ENCODE results near the gene ZNF280A.
"Not testable (repeated sequence)": the region's sequence is repeated elsewhere in the genome, so short reads cannot be mapped to it uniquely, and the experiment has no call there.

The ZNF280A gene

DNA sequence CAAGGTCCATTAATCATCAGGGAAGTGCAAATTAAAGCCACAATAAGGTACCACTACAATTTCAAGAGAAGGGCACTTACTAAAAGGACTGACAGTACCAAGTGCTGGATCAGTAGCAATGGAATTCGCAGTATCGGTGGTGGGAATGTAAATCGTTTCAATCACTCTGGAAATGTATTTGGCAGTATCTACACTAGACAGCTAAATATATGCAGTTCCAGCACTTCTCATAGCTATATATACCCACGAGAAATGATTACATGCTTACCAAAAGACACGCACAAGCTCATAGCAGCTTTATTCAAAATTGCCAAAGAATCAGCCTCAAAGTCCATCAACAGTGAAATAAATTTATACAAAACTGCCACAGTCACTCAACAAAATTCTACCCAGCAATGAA lies 7.1 kb downstream of the ZNF280A start:
- DNase-seq (ENCODE audit: low spot score) = no peak

DNA sequence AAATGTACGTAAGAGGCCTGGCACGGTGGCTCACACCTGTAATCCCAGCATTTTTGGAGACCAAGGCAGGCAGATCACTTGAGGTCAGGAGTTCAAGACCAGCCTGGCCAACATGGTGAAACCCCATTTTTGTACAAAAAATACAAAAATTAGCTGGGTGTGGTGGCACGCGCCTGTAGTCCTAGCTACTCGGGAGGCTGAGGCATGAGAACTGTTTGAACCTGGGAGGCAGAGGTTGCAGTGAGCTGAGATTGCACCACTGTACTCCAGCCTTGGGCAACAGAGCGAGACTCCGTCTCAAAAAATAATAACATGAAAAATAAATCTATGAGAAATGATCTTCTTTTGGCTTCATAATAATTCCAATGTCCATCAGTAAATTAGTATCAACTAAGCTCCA lies 9.2 kb downstream of the ZNF280A start:
- DNase-seq (ENCODE audit: low spot score) = not testable (repeated sequence)

DNA sequence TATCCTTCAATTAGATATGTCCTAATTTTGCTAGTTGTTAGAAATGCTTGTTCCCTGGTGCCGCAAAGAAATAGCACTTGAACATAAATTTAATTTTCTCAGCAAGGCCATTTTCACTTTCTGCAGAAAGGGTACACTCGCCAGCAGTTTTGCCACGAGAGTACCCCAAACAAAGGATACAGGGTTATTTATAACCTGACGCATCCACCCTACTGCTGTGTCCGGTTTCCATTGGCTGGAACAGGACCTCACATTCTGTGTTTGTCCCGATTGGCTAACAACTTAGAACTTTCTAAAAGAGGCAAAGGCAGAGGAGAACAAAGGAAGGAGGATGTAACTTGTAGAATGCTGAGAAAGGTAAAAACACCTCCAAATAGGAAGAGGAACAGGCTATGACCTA lies 10.2 kb downstream of the ZNF280A start:
- not testable (repeated sequence) for DNase-seq (ENCODE audit: low spot score)

DNA sequence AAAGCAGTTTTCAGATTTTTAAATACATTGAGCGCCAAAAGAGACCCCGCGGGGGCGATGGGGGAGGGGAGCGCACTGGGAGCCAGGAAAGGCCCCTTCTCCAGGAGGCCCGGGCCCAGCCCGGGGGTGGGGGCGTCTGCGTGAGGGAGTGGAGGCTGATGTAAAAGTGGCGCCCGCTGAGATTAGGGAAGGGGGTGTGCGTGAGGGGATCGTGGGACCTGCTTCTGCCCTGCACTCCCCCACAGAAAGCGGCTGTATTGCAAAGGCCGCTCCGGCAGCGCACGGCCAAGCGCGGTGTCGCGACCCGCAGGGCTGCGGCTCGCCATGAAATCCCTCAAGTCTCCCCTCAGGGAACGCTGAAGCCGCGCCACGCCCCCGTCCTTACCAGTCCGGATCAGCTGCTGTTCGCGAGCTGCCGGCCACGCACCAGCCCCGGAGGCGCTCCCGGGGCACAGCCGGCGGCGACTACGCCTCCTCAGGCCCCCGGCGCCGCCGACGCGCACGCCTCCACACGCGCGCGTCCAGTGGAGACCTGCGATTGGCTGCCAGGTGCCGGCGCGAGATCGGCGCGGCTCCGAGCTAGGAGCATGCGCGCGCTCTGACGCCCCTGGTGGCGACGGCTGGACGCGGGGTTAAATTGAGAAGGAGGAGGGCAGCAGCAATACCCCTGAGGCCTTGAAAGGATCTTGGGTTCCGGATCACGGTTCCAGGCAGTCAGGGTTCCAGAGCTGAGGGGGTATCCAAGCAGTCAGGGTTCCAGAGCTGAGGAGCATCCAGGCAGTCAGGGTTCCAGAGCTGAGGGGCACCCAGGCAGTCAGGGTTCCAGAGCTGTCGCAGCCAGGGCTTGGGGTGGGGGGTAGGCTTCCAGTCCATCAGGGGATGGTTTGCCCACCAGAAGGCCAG lies 11.5 kb downstream of the ZNF280A start, which contains the start of gene ZNF280B:
TSS of gene ZNF280B (minus strand) at position 469 of the 903 bp plus-strand sequence. CDS start 19,344 bp downstream, outside the sequence.
- peak; percentile 72 for DNase-seq (ENCODE audit: low spot score)

DNA sequence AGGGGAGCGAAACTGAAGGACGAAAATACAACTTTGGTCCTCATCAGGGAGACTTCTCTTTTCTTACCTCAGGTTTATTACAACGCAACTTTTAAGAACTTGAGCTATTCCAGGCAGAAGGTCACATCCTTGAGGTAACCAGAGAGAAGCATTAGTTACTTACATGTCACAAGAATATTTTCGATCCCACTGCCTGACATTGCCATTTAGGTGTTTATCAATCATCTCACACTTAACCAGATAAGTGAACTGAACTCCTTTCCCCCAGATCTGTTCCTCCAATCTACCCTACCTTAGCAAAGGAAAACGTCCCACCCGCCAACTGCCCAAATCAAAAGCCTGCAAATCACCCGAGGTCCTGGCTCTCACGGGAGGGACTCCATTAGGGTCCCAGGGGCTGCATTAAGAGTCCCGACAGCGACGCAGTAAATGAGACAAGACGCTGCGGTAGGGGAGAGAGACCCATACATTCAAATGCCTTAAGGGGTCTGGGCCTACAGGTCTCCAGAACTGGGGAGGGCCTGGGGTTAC lies 12.3 kb downstream of the ZNF280A start:
- DNase-seq (ENCODE audit: low spot score) = no peak

DNA sequence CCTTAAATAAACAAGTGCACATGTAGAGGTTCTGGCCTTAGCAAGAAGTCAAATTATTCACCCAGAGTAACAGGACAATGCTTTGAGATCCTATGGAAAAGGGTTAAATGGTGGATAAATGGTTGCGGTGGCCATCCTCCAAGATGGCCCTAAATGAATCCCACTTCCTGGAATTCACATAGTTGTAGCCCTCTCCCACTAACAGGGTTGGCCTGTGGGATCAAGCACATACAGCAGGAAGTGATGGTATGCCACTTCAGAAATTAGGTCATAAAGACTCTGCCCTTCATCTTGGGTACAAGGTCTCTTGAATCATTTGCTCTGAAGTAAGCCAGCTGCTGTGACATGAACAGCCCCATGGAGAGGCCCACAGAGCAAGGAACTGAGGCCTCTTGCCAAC lies 13.3 kb downstream of the ZNF280A start:
- DNase-seq (ENCODE audit: low spot score) = no peak

DNA sequence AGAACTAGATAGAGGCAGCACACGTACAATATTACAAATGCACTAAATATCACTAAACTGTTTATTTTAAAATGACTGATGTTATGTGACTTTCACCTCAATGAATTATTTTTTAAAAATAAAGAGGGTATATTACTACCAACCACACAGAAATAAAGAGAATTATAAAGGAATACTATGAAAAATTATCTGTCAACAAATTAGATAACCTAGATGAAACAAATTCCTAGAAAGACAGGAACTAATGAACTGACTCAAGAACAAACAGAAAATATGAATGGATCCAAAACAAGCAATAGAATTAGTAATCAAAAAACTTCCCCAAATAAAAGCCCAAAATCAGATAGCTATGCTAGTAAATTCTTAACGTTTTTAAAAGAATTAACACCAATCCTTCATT lies 21.8 kb downstream of the ZNF280A start:
- no peak for DNase-seq (ENCODE audit: low spot score)

DNA sequence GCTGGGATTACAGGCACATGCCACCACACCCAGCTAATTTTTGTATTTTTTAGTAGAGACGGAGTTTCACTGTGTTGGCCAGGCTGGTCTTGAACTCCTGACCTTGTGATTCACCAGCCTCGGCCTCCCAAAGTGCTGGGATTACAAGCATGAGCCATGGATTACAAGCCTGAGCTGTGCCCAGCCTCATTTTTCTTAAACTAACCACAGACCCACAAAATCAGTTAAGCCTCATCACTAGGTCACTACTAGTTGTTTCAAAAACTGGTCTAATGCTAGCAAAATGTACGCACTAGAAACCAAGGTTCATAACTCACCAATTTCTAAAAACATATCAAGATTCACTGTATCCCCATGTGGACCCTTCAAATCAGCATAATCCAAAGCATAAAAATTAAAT lies 28.5 kb downstream of the ZNF280A start:
- DNase-seq (ENCODE audit: low spot score) = not testable (repeated sequence)

DNA sequence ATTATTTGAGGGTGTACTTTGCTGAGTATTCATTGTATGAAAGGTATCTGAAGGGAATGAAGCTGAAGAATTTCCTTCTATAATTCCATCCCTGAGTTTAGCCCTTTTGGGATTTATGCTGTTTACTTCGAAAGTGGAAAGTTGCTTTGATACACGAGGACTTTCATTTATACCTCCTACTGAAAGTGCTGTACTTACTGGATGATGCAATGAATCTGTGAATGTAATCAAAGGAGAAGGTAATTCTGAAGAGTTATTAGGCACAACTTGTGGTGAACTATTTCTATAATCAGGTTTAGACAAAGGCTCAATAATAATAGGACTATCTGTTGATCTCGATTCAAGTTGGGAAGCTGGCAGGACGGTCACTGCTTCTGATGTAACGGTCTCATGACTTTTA lies 31.3 kb downstream of the ZNF280A start:
- DNase-seq (ENCODE audit: low spot score) = no peak

DNA sequence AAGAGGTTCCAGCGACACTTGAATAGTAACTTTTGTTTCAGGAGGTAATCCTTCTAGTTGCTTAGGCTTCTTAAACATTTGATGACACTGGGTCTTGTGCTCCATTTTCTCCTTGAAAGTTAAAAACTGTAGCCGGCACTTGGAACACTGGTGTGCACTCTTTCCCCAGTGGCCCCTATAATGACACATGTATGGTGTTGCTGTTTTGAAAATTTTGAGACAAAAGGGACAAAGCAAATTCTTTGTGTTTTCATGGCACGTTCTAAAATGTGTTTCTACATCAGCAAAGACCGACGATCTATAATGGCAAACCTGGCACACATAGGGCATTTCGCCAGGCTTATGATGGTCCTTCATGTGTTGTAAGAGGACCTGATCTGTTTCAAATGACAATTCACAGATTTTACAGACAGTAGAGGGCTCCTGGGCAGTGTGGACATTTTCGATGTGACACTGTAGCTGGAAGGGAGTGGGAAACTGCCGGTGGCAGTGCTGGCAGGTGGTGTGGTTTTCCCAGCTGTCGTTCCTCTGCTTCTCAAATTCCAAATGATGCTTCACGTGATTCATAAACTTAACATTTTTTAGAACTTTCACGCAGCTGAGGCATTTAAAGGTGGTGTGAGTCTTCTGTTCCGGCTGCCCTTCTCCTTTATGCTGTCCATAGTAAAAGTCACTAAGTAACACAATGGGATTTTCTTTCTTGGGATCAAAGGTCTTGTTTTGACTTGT lies 32.0 kb downstream of the ZNF280A start:
- no peak for DNase-seq (ENCODE audit: low spot score)

DNA sequence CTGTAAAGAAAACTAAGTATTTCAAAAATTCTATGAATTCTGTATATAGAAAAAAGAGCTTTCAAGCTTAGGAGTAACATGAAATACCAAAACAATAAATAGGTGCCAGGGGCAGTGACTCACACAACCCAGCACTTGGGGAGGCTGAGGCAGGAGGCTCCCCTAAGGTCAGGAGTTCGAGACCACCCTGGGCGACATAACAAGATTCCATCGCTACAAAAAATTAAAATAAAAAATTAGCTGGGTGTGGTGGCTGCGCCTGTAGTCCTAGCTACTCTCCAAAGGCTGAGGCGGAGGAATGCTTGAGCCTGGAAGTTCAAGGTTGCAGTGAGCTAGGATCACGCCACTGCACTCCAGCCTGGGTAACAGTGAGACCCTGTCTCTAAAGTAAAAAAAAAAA lies 33.0 kb downstream of the ZNF280A start:
- no peak for DNase-seq (ENCODE audit: low spot score)

DNA sequence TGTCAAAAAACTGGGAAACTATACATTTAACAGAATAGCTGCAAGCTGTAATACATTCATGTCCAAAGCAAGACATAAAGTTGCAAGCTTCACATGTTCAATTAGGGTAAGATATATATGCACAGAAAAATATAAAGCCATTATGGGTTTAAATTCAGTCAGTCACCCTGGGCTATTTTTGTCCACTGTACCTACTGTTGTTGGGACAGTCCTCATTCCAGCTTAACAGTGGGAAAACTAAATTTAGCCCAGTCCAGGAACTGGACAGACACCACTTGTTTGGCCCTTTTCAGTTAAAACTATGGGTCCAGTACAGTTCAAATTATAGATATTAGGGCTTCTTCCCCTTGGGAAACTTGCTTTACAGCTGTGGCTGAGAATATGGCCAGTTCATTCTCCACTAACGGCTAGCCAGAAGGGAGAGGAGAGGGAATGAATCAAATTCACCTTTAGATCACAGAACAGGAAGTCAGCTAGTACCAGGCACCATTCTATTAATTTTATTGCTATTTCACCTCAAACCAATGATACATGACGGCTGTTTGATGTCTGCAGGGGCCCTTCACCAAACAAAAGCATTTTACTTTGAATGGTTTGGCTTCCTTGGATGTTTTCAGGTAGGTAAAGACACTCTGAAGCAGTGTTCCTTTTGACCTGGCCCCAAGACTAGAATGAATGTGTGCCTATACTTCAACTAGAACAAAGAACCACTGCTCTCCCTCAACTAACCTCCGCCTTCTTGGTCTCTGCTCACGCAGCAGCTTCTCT lies 33.8 kb downstream of the ZNF280A start:
- no peak for DNase-seq (ENCODE audit: low spot score)

DNA sequence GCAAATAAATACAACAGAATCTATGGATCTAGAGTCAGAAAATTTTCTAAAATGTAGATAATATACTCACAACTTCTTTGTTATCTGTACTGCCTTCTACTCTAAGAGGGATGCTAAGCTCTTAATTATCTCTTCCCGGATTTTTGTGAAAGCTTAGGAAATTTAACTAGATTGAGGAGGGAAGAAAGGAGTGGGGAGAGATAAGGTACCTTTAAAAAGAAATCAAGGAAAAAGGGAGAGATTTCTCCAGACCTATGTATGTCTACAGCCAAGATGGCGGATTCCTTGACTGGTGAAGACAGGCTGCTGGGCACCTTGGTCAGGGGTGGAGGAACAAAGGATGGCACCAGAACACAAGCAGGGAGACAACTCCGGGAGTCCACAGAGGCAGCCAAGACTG lies 34.5 kb downstream of the ZNF280A start:
- no peak for DNase-seq (ENCODE audit: low spot score)

DNA sequence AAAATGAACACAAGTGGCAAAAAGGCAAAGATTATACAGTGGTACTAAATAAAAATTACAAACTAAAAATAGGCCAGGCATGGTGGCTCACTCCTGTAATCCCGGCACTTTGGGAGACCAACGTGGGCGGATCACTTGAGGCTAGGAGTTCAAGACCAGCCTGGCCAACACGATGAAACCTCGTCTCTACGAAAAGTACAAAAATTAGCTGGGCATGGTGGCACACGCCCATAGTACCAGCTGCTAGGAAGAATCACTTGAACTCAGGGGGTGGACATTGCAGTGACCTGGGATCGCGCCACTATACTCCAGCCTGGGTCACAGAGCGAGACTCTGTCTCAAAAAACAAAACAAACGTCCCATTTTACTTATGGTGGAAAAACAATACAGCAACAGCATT lies 36.0 kb downstream of the ZNF280A start:
- no peak for DNase-seq (ENCODE audit: low spot score)

DNA sequence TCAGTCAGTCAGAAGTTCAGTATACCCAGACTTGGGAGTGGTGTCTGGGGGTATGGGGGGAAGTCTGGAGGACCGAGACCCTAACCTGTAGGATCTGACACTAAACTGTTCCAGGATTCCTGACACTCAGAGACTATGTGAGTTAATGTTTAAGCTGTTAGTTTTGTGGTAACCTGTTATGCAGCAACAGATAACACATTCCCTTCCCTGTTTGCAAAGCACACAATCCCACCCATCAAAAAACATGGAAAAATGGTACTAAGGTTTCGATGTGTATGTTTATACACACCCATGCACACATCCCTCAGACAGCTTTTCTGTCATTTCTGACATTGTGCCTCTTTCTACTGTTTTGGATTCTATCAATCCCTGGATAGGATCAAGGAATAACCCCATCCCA lies 39.1 kb downstream of the ZNF280A start:
- DNase-seq (ENCODE audit: low spot score) = no peak

DNA sequence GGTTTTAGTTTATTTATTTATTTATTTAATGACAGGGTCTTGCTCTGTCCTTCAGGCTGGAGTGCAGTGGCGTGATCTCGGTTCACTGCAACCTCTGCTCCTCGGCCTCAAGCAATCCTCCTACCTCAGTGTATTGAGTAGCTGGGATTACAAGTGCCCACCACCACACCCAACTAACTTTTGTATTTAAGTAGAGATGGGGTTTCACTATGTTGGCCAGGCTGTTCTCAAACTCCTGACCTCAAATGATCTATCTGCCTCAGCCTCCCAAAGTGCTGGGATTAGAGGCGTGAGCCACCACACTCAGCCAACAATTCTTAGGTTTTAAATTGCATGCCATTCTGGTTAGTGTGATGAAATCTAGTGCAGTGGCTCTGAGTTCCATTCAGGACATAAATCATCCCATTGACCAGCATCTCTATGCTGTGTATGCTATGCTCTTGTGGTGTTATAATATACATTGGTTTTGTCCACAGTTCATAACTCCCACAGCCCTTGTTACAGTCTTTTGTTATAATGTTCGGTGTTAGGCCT lies 40.0 kb downstream of the ZNF280A start:
- DNase-seq (ENCODE audit: low spot score) = no peak

DNA sequence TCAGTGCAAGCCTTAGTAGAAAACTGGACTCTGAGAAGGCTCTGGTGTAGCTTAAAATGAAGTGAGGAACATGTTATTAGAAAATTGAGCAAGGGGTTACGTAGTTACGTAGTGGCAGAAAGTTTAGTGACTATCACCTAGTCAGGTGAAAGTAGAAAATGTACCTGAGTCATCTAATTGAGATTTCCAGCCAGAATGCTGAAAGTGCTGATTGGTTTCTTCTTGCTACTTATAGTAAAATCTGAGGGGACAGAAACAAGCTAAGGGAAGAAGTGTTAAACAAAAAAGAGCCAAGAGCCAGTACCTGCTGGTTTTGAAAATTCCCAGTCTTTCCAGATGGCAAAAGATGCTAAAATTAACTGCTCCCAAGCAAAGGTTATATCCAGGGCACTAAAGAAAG lies 41.0 kb downstream of the ZNF280A start:
- no peak for DNase-seq (ENCODE audit: low spot score)

DNA sequence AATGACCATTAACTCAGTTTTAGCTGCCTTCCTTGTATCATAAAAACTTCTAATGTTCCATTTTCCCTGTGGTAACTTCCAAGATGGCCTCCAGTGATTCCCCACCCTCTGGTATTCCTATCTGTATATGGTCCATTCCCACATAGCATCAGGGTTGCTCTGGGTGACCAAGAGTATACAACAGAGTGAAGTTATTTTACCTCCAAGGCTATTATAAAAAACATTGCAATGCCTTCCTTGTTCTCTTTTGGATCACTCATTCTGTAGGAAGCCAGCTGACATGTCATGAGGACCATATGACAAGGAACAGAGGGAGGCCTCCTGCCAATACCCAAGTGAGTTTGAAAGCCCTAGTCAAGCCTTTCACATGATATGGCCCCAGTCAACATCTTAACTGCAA lies 41.6 kb downstream of the ZNF280A start:
- no peak for DNase-seq (ENCODE audit: low spot score)

DNA sequence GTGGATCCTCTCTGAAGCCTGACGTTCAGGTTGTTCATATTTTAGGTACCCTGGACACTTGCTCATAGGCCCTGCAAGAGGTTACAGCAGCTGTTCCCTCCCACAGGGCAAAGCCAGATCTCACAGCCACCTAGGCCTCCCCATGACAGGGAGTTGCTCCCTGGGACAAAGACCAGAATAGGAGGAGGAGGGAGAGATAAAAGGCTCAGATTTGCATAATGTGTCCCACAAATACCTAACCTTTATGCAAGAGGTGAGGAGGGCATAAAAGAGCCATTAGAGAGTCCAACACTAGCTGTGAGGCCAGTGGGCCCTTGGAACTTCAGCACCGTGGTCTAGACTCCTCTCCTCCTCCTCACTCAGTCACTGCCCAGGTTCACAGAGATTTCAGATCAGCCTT lies 45.3 kb downstream of the ZNF280A start:
- DNase-seq (ENCODE audit: low spot score) = peak; percentile 31

DNA sequence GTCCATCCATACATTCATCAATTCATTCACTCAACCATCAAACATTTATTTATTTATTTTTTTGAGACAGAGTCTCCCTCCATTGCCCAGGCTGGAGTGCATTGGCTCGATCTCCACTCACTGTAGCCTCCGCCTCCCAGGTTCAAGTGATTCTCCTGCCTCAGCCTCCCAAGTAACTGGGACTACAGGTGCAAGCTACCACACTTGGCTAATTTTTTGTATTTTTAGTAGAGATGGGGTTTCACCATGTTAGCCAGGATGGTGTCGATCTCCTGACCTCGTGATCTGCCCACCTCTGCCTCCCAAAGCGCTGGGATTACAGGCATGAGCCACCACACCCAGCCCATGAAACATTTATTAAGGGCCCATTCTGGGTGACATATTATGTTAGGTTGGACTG lies 49.0 kb downstream of the ZNF280A start:
- DNase-seq (ENCODE audit: low spot score) = not testable (repeated sequence)

DNA sequence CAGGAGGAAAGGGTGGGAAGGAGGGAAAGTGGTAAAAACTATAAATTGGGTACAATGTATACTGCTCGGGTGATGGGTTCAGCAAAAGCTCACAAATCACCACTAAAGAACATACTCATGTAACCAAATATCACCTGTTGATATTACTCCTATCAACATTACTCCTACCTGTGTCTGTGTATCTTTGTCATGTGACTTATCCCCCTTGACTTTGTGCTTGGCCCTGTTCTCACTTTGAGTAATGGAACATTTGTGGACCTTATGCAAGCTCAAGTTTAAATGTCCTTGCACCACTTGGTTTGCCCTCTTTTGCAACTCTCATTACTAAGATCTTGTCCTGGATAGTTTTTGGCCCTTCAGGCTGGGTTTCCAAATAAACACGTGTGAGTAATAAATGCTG lies 50.5 kb downstream of the ZNF280A start:
- no peak for DNase-seq (ENCODE audit: low spot score)

All from SW480 (cell line).